ENCODE data around the gene TPR.

TPR gene

DNA sequence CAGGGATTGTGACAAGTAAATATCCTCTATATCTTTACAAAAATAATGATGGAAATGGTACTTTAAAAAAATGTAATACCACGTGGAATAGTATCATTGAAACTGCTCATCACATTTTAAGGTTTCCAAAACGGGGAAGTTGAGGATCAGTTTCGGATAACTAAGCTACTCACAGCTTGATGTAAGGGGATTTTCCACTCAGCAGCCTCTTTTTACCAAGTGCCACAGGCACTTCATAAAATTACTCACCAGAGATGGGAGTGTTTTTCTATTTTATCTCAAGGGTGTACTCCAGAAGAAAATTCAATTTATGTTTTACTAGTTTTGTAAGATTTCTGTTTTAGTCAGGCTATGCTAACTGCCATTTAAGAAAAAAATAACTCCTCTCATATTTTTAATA is 91.7 kb downstream of the TPR start:
- DNase-seq = no peak

DNA sequence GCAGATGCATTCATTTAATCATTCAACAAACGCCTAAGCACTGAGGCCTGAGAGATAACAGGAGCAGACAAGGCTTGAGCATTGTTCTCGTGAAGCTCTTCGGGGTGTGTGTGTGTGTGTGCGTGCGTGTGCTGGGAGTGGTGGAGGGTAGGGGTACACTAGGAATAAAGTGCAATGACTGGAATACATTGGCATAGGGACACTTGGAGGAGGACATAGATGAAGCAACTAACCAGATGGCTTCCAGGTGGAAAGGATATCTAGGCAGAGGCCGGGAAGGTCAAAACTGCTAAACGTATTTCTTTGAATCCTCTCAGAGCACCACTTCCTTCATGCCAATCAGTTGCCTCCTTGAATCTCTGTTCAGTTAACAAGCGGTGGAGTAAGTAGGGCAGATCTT is 92.6 kb downstream of the TPR start:
- no peak for DNase-seq

DNA sequence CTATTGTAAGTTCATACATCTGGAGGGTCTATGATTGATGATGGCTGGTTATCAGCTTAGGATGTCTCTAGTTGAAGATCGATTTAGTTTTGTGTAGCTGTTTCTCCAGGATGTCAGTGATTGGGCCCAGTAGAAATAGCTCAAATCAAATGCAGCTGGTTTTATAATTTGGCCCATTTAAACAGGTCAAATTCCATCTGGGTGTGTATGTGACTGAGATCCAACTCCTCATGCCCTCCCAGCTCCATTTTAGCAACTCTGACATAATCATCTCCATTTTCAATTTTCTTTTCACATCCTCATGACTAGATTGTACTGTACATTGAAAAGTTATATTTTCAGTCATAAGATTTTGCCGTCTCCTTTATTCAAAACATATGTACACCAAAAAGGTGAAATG is 99.2 kb downstream of the TPR start:
- DNase-seq = no peak

DNA sequence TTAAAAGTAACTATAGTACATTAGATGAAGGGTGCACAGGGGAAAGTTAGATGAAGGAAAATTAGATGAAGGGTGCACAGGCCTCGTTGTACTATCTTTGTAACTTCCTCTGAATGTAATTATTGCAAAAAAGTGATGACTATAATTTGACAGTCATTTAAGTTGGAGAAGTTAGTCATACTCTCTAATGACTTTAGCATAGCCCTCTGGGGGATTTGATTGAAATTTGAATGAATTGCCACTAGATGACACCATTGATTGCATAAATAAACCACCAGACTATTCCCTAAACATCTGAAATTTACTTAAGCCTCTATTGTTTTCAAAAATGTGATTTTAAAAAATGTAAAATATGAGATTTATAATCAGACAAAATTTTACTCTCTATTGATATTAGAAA is 102.6 kb downstream of the TPR start:
- DNase-seq = no peak

DNA sequence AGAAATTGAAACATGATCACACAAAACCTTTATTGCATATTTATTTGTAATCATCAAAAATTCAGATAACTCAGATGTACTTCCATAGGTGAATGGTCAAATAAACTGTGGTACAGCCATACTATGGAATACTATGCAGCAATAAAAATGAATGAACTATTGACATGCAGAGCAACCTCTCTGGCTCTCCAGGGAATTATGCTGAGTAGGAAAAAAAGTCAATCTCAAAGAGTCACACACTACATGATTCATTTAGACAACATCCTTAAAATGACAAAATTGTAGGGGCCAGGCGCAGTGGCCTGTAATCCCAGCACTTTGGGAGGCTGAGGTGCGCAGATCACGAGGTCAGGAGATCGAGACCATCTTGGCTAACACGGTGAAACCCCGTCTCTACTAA is 104.0 kb downstream of the TPR start:
- no peak for DNase-seq
